HS-27A (cell line): ENCODE results near the gene TXLNA.
A peak's percentile ranks its signal among the peaks of the same experiment; 100 is the strongest.

Experiments
- DNase-seq: peaks from one replicate; pipeline ENCODE4 v3.0.0-alpha.2; 2012; ENCODE audit warnings: low read depth, missing footprints

Gene TXLNA

DNA sequence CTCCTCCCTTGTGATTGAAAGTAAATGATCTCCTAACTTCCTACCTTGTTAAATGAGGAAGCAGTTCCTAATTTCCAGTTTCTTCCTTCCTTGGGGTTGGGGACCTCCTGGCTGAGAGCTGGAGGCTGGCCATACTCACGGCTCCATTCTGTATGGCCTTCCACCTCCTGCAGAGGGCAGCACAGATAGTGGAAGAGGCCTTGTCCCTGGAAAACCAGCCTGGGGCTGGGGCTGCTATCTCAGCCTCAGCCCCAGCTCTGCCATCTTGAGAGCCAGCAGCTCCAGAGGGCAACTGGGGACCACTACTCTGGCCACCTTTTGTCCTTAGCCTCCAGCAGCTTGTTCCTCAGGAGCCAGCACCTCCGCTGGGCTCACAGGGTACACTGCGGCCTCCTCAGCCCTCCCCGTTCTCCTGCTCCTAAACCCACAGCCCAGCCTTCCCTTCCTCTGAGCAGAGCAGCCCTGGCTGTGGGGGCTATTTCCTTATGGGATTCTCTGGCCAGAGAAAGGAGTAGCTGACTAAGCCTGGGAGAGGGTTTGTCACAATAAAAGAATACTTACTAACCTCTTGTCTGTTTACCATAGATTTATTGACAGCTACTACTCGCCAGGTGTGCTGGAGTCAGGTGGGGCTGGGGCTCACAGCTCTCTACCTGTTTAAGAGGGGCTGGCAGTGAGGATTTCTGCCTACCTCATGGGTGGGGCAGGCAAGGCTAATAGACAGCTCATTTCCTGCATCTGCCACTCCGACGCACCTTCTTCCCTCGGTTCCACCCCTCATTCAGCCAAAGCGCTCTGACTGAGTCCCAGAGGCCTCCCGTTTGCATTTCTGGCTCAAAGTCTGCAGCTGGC lies 36.4 kb downstream of the TXLNA start:
- no peak for DNase-seq

DNA sequence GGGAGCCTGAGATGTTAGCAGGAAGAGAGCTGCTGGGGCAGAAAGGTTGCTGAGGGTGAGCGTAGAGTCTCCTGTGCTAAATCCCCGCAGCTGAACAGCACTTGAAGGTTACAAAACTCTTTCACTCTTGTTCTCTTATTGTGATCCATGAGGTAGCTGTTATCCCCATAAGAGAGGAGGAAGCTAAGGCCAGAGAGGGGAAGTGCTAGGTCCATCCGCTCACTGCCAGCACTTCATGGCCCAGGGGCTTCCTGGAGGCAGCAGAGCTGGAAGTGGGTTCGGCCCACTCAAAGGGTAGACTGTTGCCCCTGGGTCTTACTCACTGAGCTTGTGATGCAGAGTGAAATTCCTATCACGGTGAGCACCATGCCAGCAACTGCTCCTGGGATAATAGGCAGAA lies 37.1 kb downstream of the TXLNA start:
- DNase-seq, result no peak

DNA sequence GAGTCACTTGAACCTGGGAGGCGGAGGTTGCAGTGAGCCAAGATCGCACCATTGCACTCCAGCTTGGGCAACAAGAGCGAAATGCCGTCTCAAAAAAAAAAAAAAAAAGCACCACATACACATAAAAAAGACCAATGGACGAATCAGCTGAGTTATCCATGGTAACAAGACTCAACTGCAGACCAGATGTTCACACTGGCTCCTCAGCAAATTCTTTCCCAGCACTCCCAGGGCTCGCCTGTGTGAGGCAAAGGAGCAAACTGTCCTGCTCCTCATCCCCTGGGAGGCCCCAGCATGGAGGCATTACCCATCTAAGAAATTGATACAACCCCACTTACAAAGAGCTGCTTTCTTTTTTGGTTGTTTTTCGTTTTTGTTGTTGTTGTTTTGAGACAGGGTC lies 39.5 kb downstream of the TXLNA start:
- no peak for DNase-seq

DNA sequence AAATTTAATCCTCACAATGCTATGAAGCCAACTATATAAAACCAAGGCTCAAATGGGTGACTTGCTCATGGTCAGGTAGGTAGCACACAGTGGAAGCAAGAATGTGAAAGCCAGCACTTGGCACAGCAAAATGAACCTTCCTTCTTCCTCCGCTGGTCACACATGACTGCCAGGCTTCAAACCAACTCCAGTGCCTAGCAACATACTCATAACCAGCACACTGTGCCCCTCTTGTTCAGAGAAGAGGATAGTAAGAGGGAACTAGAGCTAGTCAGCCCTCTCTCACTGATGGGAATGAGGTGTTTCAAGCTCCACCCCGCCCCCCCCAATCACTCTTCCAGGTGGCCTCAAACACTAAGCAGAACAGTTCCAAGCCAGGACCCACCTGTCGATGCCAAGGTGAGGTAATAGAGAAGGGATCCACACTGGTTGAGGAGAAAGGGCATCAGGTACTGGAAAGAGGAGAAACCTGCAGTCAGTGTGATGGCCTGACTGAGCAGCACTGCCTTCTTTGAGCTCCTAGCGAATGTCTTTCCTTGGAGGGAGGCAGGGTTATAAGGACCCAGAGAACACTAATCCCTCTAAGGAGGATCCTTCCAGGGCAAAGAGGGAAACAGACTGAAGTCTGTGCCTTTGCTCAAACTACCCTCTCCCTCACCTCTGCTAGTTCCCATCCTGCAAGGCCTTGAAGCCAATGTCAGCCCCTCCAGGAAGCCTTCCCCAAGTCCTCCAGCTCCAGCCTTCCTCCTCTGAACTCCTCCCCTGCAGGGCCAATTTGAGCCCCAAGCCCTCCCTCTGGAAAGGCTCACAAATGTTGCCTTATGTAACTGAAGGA lies 41.5 kb downstream of the TXLNA start:
- no peak for DNase-seq

DNA sequence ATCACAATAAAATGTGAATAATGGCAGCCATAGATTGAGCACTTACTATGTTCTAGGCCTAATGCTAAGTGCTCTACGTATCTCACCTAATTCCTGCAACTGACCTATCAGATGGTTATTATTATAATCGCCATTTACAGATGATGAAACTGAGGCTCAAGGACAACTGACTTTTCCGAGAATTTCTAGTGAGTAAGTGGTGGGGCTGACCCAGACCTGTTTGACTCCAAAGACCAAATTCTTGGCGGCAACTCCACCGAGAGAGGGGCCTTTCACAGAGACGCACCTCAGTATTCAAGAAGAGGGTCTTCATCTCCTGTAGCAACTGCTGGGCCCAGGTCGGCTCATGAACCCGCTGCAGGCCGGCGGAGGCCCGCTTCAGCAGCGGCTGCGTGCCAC lies 42.1 kb downstream of the TXLNA start:
- no peak for DNase-seq

DNA sequence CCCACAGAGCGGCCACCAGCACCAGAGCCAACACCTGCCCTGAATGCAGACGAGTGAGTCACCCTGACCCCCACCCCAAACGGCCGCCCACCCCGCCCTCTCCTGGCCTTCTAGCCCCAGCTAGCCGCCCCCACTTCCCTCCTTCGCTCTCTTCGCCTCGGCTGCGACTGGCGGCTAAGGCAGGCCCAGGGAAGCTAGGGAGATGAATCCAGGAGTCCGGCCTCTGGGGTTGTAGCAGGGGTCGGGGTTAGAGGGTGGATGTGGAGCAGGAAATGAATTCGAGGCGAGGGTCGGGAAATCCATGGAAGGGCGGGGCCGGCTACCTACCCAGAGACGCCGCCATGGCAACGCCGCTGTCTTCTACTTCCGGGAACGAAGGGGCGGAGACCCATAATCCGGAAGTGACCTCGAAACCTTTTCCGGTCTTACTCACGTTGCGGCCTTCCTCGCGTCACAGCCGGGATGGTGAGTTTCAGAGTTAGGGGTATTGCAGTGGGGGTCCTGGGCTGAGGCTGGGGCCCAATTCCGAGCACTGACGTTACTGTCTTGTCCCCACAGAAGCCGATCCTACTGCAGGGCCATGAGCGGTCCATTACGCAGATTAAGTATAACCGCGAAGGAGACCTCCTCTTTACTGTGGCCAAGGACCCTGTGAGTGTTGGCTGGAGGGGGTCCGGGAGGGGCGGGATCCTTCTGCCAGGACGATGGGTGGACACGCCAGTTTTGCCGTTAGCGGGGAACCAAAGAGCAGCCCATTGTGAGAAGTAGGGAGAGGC lies 42.7 kb downstream of the TXLNA start, which contains the start of the genes EIF3I and TMEM234:
EIF3I (plus strand) TSS at position 428 of the 776 bp plus-strand sequence; CDS start at position 463, 35 bp downstream.
TMEM234 (minus strand) TSS at position 374 of the 776 bp plus-strand sequence; CDS start at position 343, 31 bp downstream.
- DNase-seq, result peak; percentile 77

DNA sequence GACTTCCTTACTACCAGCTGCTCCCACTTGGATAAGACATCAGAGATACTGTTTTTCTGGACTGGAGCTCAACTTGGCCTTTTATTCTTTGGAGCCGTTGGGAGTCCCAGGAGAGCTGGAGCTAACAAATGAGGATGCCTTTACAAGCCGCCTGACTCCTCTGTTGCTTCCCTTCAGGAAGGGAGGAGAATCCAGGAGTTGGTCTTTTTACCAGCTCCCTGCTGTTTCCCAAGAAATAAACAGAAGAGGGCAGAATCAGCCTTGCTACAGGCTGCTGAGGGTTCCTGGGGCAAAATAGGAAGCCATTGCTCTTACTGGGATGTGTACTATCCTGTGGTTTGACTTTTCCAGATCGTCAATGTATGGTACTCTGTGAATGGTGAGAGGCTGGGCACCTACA lies 44.2 kb downstream of the TXLNA start:
- no peak for DNase-seq

DNA sequence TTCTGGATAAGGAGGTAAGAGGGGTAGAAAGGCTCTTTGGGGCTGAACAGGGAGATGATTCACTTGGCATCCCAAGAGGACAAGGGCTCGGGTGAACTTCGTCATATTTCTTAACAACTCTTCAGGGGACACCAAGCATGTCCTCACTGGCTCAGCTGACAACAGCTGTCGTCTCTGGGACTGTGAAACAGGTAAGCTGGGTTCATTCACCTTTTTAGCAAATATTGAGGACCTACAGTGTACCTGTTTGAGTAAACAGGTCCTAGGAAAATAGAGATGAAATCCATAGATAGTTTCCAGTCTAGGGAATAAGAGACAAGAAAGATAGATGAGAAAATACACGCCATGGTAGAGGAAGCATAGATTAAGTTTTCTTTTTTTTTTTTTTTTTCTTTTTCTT lies 44.8 kb downstream of the TXLNA start:
- DNase-seq, result no peak

DNA sequence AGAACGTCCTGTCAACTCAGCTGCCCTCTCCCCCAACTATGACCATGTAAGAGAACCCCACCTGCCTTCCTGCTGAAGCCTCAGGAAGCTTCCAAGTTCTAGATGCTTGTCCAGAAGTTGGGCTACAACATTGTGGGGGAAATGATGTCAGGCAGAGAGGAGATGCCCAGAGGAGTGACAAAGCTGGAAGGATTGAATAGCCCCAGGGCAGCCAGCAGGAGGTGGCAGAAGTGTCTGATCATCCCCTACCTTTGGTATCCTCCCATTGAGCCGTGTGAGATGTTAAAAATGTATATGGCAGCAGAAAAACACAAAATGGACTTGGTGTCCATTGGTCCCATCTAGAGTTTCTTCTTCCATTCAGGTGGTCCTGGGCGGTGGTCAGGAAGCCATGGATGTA lies 49.3 kb downstream of the TXLNA start:
- no peak for DNase-seq

DNA sequence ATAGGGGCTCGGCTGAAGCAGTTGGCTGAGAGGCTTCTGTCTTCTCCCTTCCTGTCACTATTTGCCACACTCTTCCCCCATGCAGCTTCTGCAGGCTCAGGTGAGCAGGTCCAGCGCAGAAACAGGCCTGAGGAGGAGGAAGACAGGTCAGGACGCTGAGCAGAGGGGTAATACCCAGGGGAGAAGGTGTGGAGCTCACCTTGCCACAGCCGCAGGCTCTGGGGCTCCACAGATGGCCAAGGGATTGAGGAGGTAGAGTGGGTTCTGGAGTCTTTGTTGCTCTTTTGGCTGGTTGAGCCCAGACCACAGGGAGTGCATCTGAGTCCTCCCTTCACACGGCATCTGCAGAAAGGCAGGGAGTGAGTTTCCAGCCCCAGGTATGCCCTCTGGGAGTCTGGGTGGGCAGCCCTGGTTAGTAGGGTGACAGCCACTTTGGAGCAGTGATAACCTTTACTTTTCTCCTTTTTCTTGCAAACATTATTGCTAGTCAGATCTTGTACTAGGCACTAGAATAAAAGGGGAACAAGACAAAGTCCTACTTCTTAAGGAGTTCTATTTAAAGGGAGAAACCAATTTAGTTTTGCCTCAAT lies 52.5 kb downstream of the TXLNA start:
- no peak for DNase-seq

DNA sequence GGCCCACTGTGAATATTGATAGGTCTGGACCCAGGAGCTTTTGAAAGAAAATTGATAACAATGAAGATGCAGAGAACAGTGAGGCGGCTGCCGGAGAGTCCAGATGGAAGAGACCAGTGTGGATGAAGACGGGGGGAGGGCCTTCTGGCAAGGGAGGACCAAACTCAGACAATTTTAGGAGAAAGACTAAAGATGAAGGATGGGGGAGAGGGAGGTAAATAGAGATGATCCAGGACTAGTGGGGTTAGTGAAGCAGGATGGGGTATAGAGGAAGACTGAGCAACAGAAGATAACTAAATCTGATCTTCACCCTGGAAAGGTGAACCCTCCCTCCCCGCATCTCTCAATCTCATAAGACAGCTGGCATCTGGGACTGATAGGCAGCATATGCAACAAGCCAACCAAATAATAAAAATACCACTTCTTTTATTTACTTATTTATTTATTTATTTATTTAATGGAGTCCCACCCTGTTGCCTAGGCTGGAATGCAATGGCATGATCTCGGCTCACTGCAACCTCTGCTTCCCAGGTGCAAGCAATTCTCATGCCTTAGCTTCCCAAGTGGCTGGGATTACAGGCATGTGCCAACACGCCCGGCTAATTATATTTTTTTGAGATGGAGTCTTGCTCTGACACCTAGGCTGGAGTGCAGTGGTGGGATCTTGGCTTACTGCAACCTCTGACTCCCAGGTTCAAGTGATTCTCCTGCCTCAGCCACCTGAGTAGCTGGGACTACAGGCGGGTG lies 53.3 kb downstream of the TXLNA start:
- no peak for DNase-seq

DNA sequence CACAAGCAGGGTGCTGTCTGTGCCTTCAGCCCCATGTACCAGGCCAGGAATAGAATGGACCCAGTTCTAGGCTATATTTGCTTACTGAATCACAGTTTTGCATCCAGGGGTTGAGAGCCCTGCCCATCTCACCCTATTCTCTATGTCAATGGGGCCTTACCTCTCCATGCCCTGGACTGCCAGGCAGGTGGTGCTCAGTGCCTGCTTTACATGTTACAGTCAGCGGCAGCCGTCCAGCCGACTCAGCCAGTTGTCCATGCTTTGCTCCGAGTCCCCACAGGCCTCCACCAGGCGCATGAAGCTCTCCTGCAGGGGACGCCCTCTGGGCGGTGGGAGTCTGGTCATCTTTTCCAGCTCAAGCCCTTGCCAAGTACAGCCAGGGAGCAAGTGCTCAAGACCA lies 55.3 kb downstream of the TXLNA start:
- no peak for DNase-seq

DNA sequence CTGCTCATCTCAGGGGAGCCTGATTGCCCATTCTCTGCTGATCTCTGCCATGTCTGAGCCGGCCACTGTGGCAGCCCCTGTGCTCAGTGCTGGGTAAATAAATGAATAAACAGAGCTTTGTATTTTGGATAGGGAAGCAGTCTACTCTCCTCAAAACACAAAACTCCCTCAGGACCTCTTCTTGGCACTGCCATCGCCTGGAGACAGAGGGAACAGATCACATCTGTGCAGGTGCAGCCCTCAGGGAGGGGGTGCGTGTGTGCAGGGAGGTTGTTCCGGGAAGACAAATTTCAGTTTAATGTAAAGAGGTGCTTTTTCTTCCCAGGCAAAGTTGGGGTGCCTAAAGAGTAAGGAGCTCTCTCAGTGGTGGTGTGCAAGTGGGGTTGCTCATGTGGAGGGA lies 59.9 kb downstream of the TXLNA start:
- no peak for DNase-seq

DNA sequence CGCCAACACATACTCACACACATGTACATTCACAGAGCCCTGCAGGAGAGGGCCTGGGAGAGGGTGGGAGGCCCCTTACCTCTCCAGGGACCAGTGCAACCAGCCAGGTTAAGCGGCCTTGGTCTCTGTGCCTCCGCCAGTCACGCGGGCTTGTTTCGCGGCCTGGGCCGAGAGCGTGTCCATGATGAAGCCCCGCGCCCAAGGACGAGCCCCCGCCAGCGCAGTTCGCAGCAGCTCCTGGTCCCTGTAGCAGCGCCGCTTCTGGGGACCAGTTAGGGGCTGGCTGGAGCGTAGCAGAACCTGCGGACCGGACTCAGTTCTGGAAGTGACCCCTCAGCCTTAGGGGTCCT lies 60.3 kb downstream of the TXLNA start:
- DNase-seq, result no peak

DNA sequence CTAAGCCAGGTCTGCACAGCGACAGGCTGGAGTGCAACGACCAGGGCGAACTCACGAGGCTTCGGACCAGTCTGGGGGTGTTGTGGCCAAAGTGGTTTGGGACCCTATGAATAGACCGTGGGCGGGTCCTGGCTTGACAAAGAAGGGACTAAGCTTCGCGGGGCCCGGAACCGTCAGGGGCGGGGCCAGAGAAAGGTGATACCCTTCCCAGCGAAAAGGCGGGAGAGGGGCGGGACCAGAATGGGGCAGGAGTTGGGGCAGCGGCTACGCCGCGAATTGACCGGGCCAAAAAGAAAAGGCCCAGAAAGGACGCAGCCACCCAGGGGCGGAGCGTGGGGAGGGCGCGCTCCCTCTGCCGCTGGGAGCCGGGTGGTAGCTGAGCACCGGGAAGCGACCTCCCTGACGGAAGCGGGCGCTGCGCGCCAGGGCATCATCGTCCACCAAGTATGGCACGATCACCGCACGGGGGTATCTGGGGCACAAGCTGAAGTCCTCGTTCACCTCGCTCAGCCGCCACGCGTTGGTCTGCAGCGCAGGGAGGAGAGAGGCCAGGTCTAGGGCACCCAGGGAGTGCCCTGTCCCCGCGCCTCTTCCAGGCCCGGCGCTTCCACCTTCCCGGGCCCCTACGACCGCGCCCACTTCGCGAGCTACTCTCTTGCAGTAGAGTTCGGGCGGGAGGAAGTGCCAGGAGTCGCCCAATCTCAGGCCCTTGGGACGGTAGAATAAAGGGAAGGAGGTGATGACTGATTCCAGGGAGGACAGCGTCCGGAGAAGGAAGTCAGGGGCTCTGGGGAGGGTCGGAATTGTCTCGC lies 60.9 kb downstream of the TXLNA start:
- DNase-seq, result peak; percentile 54

DNA sequence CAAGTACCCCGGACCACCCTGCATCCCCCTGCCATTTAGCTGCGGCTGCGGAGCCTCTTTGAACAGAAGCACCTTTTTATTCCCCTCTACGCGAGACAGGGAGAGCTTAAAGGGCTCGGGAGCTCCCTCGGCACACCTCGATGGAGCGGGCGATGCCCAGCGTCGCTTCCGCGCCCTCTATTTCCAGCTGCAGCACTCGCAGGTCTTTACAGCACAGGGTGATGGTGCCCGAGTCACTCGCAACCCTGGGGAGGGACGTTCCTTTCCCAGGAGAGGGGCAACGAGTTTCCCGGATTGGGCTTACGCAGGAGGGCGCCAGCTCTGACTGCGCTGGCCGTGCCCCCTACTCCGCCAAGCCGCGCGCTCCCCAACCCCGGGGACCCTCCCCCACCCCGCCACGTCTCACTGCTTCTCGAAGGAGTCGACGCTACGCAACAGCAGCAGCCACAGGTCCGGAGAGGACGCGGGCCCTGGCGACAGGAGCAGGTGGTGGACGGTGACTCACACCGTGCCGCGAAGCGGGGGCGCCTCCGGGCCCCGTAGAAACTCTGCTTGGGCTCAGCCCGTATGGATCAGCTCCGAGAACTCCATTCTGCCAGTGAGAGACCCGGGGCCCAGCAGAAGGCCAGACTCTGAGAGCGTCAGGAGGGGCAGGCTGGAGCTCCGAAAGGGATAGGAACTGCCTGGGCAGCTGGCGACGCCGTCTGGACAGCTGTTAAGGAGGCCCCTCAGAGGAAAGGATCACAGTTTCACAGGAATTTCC lies 61.7 kb downstream of the TXLNA start:
- DNase-seq, result peak; percentile 46

DNA sequence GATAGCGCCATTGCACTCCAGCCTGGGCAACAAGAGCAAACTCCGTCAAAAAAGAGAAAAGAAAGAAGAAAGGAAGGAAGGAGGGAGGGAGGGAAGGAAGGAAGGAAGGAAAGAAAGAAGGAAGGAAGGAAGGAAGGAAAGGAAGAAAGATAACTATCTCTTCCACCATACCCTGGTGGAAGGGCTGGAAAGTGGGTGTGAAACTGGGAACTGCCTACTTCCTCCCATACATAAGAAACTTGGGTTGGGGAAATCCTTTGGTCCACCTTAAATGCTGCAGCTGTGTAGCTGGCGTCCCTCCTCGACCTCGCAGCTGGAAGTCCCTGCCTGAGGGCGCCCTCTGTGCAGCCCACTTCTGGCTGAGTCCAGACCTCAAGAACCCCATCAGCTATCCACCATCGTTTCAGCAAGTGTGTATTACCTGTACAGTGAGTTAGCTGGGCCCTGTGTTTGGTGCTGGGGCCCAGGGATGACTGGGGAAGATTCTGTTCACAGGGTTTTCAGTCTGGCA lies 62.9 kb downstream of the TXLNA start:
- DNase-seq, result no peak

DNA sequence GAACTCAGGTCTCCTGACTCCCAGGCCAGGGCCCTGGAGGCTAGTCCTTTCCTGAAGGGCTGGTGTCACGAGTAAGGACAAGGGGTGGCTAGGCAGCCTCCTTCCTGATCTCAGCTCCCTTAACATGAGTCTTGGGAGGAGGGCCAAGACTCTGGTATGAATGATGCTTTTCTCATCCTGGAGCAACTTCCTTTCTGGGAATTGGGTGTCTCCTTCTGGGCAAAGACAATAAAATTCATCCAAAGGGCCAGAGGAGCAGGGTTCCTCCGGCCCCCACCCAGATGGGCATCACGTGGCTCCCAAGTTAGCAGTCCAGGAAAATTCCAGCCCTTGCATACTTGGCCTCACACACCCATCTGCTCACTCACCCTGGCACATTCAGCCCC lies 67.4 kb downstream of the TXLNA start, which contains the start of gene FAM167B:
FAM167B (plus strand) TSS at position 335 of the 386 bp plus-strand sequence. CDS start 200 bp downstream, outside the sequence.
- peak; percentile 48 for DNase-seq

DNA sequence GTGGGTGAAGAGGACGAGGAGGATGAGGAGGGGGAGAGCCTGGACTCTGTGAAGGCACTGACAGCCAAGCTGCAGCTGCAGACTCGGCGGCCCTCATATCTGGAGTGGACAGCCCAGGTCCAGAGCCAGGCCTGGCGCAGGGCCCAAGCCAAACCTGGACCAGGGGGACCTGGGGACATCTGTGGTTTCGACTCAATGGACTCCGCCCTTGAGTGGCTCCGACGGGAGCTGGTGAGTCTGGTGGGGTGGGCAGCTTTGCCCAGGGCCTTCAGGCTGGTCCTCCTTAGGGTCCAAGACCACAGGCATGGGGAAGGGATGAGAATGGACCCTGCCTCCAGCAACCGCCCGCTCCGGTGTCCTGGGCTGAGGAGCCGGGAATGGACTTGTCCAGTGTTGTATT lies 68.0 kb downstream of the TXLNA start:
- DNase-seq, result no peak
